Upper lobe of right lung (tissue), 1 donor: ENCODE data around the gene PNKD. TPM values are rescaled to one million over a fixed set of nuclear protein-coding genes. Genes with fewer than 3 reads are reported as not detected.

ENCODE experiments used
- ATAC-seq: fragments of 200-7000 bp; cut with Tn5 transposase; one replicate; pipeline ENCODE4 v1.9.1; 2020; ENCODE audit warnings: mild to moderate bottlenecking, moderate library complexity
- DNase-seq: peaks from one replicate; pipeline ENCODE4 v3.0.0-alpha.2; 2020
- H3K27ac ChIP-seq: fragments of 200-600 bp; one replicate; pipeline ENCODE4 v1.8.0; 2022
- H3K27me3 ChIP-seq: fragments of 200-600 bp; one replicate; pipeline ENCODE4 v1.8.0; 2022; ENCODE audit warnings: mild to moderate bottlenecking
- H3K36me3 ChIP-seq: fragments of 200-600 bp; one replicate; pipeline ENCODE4 v1.8.0; 2022
- H3K4me1 ChIP-seq: fragments of 200-600 bp; one replicate; pipeline ENCODE4 v1.8.0; 2022
- H3K4me3 ChIP-seq: fragments of 200-600 bp; one replicate; pipeline ENCODE4 v1.8.0; 2022; ENCODE audit warnings: mild to moderate bottlenecking
- H3K9me3 ChIP-seq: fragments of 200-600 bp; one replicate; pipeline ENCODE4 v1.8.0; 2022
- intact Hi-C: fragments of 100-400 bp; cut with DNase I; formaldehyde crosslinking; loops from one replicate; pipeline ENCODE4 v1.11.0; 2022
- long read RNA-seq: library from polyadenylated mRNA; unstranded; transcript quantifications from one replicate; pipeline ENCODE4 v2.0.0, GENCODE V29; 2021
- total RNA-seq: library from RNA; stranded (reverse); fragmentation: NEBNext Ultra II Directional; extraction: Animal tissue kit (Norgen Biotek cat#: 25700); gene quantifications from one replicate; pipeline ENCODE4 v1.2.1, GENCODE V29; 2021
- TF ChIP-seq, protein P1 (sequence below): fragments of 200-600 bp; IDR thresholded peaks from one replicate; pipeline ENCODE4 v1.8.0; 2022; ENCODE audit warnings: antibody characterized with exemption
- donor health status: DM: no; HTN: yes; CAD: no; lungs with severe emphysema.

The PNKD gene, protein sequence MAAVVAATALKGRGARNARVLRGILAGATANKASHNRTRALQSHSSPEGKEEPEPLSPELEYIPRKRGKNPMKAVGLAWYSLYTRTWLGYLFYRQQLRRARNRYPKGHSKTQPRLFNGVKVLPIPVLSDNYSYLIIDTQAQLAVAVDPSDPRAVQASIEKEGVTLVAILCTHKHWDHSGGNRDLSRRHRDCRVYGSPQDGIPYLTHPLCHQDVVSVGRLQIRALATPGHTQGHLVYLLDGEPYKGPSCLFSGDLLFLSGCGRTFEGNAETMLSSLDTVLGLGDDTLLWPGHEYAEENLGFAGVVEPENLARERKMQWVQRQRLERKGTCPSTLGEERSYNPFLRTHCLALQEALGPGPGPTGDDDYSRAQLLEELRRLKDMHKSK
- total RNA-seq: 65.4 TPM
- long read RNA-seq, transcript PNKD-201 (3 exons, 758 nt): minor isoform, 31 of 117 reads
- long read RNA-seq, transcript PNKD-202 (9 exons, 2,991 nt): major isoform, 37 of 117 reads
- long read RNA-seq, partial matches to known transcripts: 13 of 117 reads
- long read RNA-seq, other reads (novel, unspliced or antisense): 33 of 117 reads

DNA sequence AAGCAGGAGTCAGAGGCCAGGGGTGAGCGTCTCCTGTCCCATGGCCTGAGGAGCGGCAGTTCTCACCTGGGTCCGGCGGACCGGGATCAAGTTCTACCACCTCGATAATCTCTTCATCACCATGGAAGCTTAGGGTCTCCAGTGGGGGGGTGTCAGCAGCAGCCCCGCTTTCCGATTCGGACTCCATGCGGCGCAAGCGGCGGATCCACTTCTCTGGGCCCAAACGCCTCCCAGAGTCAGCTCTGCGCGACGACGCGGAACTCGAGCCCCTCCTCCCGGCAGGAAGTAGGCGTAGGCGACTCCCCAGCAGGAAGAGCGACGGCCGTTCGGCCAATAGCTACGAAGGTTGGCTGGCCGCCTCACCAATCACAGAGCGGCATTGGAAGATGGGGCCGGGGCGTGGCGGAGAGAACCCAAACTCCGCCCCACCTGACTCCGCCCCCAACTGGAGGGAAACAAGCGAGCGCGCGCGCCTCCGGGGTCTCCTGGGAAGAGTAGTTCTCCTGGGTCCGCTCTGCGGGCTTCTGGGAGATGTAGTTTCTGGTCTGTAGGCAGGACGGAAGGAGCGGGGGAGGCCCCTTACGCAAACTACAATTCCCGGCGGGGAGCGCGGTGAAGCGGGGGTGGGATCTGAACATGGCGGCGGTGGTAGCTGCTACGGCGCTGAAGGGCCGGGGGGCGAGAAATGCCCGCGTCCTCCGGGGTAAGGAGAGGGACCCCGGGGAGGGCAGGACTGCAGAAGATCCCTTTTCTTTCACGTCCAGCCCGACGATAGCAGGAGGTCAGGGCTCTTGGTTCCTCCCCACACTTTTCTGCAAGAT is at the start of gene PNKD, which contains the start of gene AAMP:
TSS of gene PNKD (plus strand) at position 620 of the 821 bp plus-strand sequence. CDS start at position 637, 17 bp downstream.
TSS of gene AAMP (minus strand) at position 238 of the 821 bp plus-strand sequence. CDS start at position 187, 51 bp downstream.
- TF ChIP-seq, protein P1, sequence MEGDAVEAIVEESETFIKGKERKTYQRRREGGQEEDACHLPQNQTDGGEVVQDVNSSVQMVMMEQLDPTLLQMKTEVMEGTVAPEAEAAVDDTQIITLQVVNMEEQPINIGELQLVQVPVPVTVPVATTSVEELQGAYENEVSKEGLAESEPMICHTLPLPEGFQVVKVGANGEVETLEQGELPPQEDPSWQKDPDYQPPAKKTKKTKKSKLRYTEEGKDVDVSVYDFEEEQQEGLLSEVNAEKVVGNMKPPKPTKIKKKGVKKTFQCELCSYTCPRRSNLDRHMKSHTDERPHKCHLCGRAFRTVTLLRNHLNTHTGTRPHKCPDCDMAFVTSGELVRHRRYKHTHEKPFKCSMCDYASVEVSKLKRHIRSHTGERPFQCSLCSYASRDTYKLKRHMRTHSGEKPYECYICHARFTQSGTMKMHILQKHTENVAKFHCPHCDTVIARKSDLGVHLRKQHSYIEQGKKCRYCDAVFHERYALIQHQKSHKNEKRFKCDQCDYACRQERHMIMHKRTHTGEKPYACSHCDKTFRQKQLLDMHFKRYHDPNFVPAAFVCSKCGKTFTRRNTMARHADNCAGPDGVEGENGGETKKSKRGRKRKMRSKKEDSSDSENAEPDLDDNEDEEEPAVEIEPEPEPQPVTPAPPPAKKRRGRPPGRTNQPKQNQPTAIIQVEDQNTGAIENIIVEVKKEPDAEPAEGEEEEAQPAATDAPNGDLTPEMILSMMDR: peak; percentile 32

DNA sequence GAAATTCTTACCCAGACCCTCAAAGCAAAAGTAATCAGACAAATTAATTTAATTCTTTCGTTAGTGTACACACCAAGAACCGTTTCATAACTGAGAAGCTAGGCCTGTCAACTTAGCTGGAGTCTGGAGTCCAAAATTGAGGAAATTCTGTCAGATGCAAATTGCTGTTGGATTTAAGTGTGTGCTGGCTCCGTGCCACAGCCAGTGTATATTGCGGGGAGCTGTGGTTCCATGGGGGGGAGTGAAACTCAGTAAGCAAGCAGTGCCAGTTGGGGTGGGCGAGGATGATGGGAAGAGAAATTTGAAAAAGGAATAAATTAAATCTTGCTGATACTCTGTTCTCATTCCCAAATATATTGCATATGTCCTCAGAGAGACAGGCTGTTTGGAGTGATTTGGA is 49.3 kb upstream of the PNKD start:
- no peaks in the 10 kb centered on the region for H3K9me3 ChIP-seq
- peaks cover 36% of the 10 kb centered on the region for H3K36me3 ChIP-seq
- H3K27me3 ChIP-seq: no peaks in the 10 kb centered on the region
- ATAC-seq: no peak
- intact Hi-C loops: no loop called here
- no peak overlapping the region for H3K27ac ChIP-seq
- TF ChIP-seq, protein P1: no peak
- peaks cover 62% of the 10 kb centered on the region for H3K4me1 ChIP-seq
- H3K4me3 ChIP-seq: no peak overlapping the region
- DNase-seq: no peak

More for the DNA sequence above, at the start of gene PNKD, which contains the start of gene AAMP:
- Histone ChIP-seq H3K36me3 (peaks cover 47% of the 10 kb centered on the region), H3K4me1 (peaks cover 34% of the 10 kb centered on the region), H3K27me3 (no peaks in the 10 kb centered on the region), H3K9me3 (no peaks in the 10 kb centered on the region), H3K4me3 (peak within 1 kb of the TSS; percentile 94), H3K27ac (peak within 1 kb of the TSS; percentile 83)
- ATAC-seq (peak; percentile 94), DNase-seq (peak; percentile 100)
- intact Hi-C loops: no loop called here

DNA sequence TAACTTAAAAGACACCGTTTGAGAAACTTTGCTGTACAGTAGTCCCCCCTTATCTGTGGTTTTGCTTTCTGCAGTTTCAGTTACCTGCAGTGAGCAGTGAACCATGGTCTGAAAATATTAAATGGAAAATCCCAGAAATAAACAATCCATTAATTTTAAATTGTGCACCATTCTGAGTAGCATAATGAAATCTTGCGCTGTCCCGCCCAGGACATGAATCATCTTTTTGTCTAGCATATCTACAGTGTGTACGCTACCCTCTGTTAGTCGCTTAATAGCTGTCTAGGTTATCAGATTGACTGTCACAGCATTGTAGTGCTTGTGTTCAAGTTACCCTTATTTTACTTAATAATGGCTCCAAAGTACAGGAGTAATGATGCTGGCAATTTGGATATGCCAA is 47.3 kb upstream of the PNKD start:
- H3K4me3 ChIP-seq: no peak overlapping the region
- intact Hi-C loops: no loop called here
- no peak overlapping the region for H3K27ac ChIP-seq
- ATAC-seq: no peak
- H3K36me3 ChIP-seq: peaks cover 57% of the 10 kb centered on the region
- H3K9me3 ChIP-seq: no peaks in the 10 kb centered on the region
- peaks cover 61% of the 10 kb centered on the region for H3K4me1 ChIP-seq
- TF ChIP-seq, protein P1: no peak
- H3K27me3 ChIP-seq: no peaks in the 10 kb centered on the region
- no peak for DNase-seq

DNA sequence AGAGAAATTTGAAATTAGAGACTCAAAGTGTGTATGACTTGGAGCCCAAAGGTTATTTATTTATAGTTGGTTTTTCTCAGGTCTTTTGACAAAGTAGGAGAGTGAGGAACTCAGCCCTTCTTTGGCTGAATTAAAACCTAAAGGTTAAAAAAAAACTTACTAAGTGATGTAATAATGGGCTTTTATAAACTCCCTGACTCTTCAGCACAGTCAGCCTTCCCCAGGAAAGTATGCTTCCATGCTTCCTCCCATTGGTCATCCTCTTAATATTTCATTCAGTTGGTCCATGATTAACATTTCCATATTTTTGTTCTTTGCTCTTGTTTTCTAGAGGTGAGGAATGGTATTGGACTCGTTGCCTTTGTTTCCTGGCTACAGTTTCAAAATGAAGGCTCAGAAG is 46.1 kb upstream of the PNKD start:
- intact Hi-C loops: no loop called here
- Histone ChIP-seq H3K27me3 (no peaks in the 10 kb centered on the region), H3K4me3 (no peak overlapping the region), H3K27ac (no peak overlapping the region), H3K36me3 (peaks cover 68% of the 10 kb centered on the region), H3K9me3 (no peaks in the 10 kb centered on the region), H3K4me1 (peaks cover 64% of the 10 kb centered on the region)
- TF ChIP-seq, protein P1: no peak
- no peak for ATAC-seq
- no peak for DNase-seq

DNA sequence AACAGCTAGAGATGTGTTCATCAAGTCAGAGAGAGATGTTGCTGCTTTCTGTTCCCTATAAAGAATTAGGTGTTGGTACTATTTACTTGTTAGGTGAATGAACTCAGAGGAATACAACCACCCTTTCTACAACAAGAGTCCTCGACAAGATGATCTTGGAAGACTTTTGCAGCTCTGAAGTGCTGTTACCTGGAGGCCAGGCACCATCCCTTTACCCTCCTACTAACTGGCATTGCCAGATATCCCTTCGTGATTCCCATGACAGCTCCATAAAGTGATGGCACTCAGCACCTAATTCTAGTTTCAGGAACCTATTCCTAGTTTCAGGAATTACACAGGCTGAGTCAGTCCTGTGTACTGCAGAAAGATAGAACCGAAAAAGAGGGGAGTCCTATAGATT is 43.4 kb upstream of the PNKD start:
- Histone ChIP-seq H3K4me1 (peaks cover 57% of the 10 kb centered on the region), H3K27ac (no peak overlapping the region), H3K9me3 (no peaks in the 10 kb centered on the region), H3K36me3 (peaks cover 86% of the 10 kb centered on the region), H3K4me3 (no peak overlapping the region), H3K27me3 (no peaks in the 10 kb centered on the region)
- DNase-seq (no peak), ATAC-seq (no peak)
- intact Hi-C loops: no loop called here
- TF ChIP-seq, protein P1: no peak
